ENCODE measurements around the gene PUM1.
"Not testable (repeated sequence)": the region's sequence is repeated elsewhere in the genome, so short reads cannot be mapped to it uniquely, and the experiment has no call there.

The PUM1 gene

GRCh38 chr1:30982431-30982830 is 83.1 kb downstream of the PUM1 start:
- Histone ChIP-seq H3K4me3 (ENCODE audit: insufficient read depth, low read depth, low read length) (no peak overlapping the region), H3K36me3 (ENCODE audit: control insufficient read depth, insufficient read depth, low read length) (peaks cover 22% of the 10 kb centered on the region)

GRCh38 chr1:30981172-30981571 is 84.3 kb downstream of the PUM1 start:
- H3K36me3 ChIP-seq (ENCODE audit: control insufficient read depth, insufficient read depth, low read length) = peaks cover 22% of the 10 kb centered on the region
- WGBS, 2 experiments = 97 to 98% methylated on average over 6 of the region's 6 CpGs
- no peak overlapping the region for H3K4me3 ChIP-seq (ENCODE audit: insufficient read depth, low read depth, low read length)
- no peak overlapping the region for H3K27ac ChIP-seq (ENCODE audit: insufficient read depth, low read depth, low read length, poor library complexity, severe bottlenecking)
- no peaks in the 10 kb centered on the region for H3K27me3 ChIP-seq (ENCODE audit: control insufficient read depth, insufficient read depth, low read length, poor library complexity, severe bottlenecking)
- no peaks in the 10 kb centered on the region for H3K4me1 ChIP-seq (ENCODE audit: control insufficient read depth, insufficient read depth, low read length)
- no peaks in the 10 kb centered on the region for H3K9me3 ChIP-seq (ENCODE audit: control insufficient read depth, low read length)

More at GRCh38 chr1:30982431-30982830, 83.1 kb downstream of the PUM1 start:
- Histone ChIP-seq H3K4me1 (ENCODE audit: control insufficient read depth, insufficient read depth, low read length) (no peaks in the 10 kb centered on the region), H3K9me3 (ENCODE audit: control insufficient read depth, low read length) (no peaks in the 10 kb centered on the region), H3K27ac (ENCODE audit: insufficient read depth, low read depth, low read length, poor library complexity, severe bottlenecking) (no peak overlapping the region), H3K27me3 (ENCODE audit: control insufficient read depth, insufficient read depth, low read length, poor library complexity, severe bottlenecking) (no peaks in the 10 kb centered on the region)

DNA sequence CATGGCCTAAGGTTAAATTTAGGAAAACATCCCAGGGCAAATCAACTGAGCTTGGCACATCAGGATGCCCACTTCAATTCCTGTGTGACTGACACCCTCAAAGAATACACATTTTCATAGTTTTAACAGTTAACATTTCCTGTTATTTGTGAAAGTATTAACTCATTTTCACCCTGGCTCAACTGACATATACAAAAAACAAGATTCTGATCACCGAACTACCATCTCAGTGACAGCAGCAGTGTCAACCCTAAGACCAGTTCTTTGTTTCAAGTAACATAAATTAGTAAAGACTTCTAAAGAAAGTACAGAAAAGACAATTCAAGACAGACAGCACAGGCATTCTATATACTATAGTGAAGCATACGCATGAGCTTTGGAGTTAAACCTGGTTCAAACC is 88.0 kb downstream of the PUM1 start:
- 89 to 100% methylated on average over 2 of the region's 2 CpGs for WGBS, 2 experiments
- Histone ChIP-seq H3K4me3 (ENCODE audit: insufficient read depth, low read depth, low read length) (no peak overlapping the region), H3K36me3 (ENCODE audit: control insufficient read depth, insufficient read depth, low read length) (peaks cover 29% of the 10 kb centered on the region), H3K27me3 (ENCODE audit: control insufficient read depth, insufficient read depth, low read length, poor library complexity, severe bottlenecking) (no peaks in the 10 kb centered on the region), H3K9me3 (ENCODE audit: control insufficient read depth, low read length) (no peaks in the 10 kb centered on the region), H3K4me1 (ENCODE audit: control insufficient read depth, insufficient read depth, low read length) (no peaks in the 10 kb centered on the region), H3K27ac (ENCODE audit: insufficient read depth, low read depth, low read length, poor library complexity, severe bottlenecking) (no peak overlapping the region)

GRCh38 chr1:30977105-30977504 is 88.4 kb downstream of the PUM1 start:
- Histone ChIP-seq H3K4me3 (ENCODE audit: insufficient read depth, low read depth, low read length) (no peak overlapping the region), H3K36me3 (ENCODE audit: control insufficient read depth, insufficient read depth, low read length) (peaks cover 25% of the 10 kb centered on the region), H3K27ac (ENCODE audit: insufficient read depth, low read depth, low read length, poor library complexity, severe bottlenecking) (no peak overlapping the region), H3K9me3 (ENCODE audit: control insufficient read depth, low read length) (no peaks in the 10 kb centered on the region), H3K4me1 (ENCODE audit: control insufficient read depth, insufficient read depth, low read length) (no peaks in the 10 kb centered on the region), H3K27me3 (ENCODE audit: control insufficient read depth, insufficient read depth, low read length, poor library complexity, severe bottlenecking) (no peaks in the 10 kb centered on the region)
- 94 to 96% methylated on average over 4 to 5 of the region's 5 CpGs for WGBS, 2 experiments

DNA sequence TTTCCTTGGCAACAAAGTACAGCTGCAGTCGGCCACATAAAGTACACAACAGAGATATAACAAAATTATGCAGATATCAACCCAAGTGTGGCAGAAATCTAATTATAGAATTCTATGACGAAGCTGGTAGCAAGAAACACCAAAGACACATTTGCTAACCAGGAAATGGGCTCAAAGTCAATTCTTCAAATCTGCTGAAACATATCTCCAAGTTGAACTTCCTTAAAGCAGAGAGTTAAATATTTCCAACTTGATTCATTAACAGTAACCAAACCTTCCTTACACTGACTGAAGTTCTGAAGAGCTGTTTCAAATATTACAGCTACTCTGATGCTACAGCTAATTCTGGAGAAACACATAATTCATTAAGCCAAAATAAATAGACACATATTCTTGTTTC is 89.4 kb downstream of the PUM1 start:
- Histone ChIP-seq H3K36me3 (ENCODE audit: control insufficient read depth, insufficient read depth, low read length) (peaks cover 22% of the 10 kb centered on the region), H3K27me3 (ENCODE audit: control insufficient read depth, insufficient read depth, low read length, poor library complexity, severe bottlenecking) (no peaks in the 10 kb centered on the region), H3K27ac (ENCODE audit: insufficient read depth, low read depth, low read length, poor library complexity, severe bottlenecking) (no peak overlapping the region), H3K9me3 (ENCODE audit: control insufficient read depth, low read length) (no peaks in the 10 kb centered on the region), H3K4me3 (ENCODE audit: insufficient read depth, low read depth, low read length) (no peak overlapping the region), H3K4me1 (ENCODE audit: control insufficient read depth, insufficient read depth, low read length) (no peaks in the 10 kb centered on the region)
- 96 to 98% methylated on average over 2 of the region's 2 CpGs for WGBS, 2 experiments

- Histone ChIP-seq H3K9me3 (ENCODE audit: control insufficient read depth, low read length) (no peaks in the 10 kb centered on the region), H3K27me3 (ENCODE audit: control insufficient read depth, insufficient read depth, low read length, poor library complexity, severe bottlenecking) (no peaks in the 10 kb centered on the region), H3K36me3 (ENCODE audit: control insufficient read depth, insufficient read depth, low read length) (peaks cover 22% of the 10 kb centered on the region), H3K4me3 (ENCODE audit: insufficient read depth, low read depth, low read length) (no peak overlapping the region), H3K4me1 (ENCODE audit: control insufficient read depth, insufficient read depth, low read length) (no peaks in the 10 kb centered on the region), H3K27ac (ENCODE audit: insufficient read depth, low read depth, low read length, poor library complexity, severe bottlenecking) (no peak overlapping the region)
- WGBS, 2 experiments = 92 to 97% methylated on average over 2 to 3 of the region's 3 CpGs
Observed at GRCh38 chr1:30975217-30975616, 90.3 kb downstream of the PUM1 start.

DNA sequence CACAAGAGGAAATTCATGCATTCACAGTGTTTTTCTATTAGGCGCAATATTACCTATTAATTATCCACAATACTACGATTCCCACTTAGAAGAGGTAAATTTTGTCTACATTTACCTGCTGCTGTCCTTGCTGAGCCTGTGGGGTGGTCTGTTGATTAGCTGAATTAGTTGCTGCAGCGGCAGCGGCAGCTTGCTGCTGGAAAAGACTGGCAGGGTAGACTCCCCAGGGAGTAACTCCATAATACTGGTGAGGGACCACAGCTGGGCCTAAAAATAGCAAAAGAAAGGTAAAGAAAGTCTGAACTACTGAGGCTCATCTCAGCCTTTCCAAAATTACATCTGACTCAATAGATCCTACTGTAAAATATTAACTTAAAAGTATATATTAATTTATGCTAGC is 91.0 kb downstream of the PUM1 start:
- WGBS, 2 experiments = 70 to 83% methylated on average over 4 of the region's 4 CpGs
- no peak overlapping the region for H3K27ac ChIP-seq (ENCODE audit: insufficient read depth, low read depth, low read length, poor library complexity, severe bottlenecking)
- H3K36me3 ChIP-seq (ENCODE audit: control insufficient read depth, insufficient read depth, low read length) = peaks cover 16% of the 10 kb centered on the region
- H3K4me3 ChIP-seq (ENCODE audit: insufficient read depth, low read depth, low read length) = no peak overlapping the region
- H3K27me3 ChIP-seq (ENCODE audit: control insufficient read depth, insufficient read depth, low read length, poor library complexity, severe bottlenecking) = no peaks in the 10 kb centered on the region
- H3K9me3 ChIP-seq (ENCODE audit: control insufficient read depth, low read length) = no peaks in the 10 kb centered on the region
- H3K4me1 ChIP-seq (ENCODE audit: control insufficient read depth, insufficient read depth, low read length) = no peaks in the 10 kb centered on the region

DNA sequence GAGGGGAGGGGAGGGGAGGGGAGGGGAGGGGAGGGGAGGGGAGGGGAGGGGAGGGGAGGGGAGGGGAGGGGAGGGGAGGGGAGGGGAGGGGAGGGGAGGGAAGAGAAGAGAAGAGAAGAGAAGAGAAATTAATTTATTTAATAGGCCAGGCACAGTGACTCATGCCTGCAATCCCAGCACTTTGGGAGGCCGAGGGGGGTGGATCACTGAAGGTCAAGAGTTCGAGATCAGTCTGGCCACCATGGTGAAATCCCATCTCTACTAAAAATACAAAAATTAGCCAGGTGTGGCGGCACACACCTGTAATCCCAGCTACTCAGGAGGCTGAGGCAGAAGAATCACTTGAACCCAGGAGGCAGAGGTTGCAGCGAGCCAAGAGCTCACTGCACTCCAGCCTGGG is 93.2 kb downstream of the PUM1 start:
- H3K36me3 ChIP-seq (ENCODE audit: control insufficient read depth, insufficient read depth, low read length) = peaks cover 15% of the 10 kb centered on the region
- H3K27me3 ChIP-seq (ENCODE audit: control insufficient read depth, insufficient read depth, low read length, poor library complexity, severe bottlenecking); H3K9me3 ChIP-seq (ENCODE audit: control insufficient read depth, low read length); H3K4me3 ChIP-seq (ENCODE audit: insufficient read depth, low read depth, low read length); H3K27ac ChIP-seq (ENCODE audit: insufficient read depth, low read depth, low read length, poor library complexity, severe bottlenecking); H3K4me1 ChIP-seq (ENCODE audit: control insufficient read depth, insufficient read depth, low read length): not testable (repeated sequence)
- WGBS, 2 experiments = 91 to 93% methylated on average over 4 of the region's 4 CpGs

- no peaks in the 10 kb centered on the region for H3K4me1 ChIP-seq (ENCODE audit: control insufficient read depth, insufficient read depth, low read length)
- peaks cover 19% of the 10 kb centered on the region for H3K36me3 ChIP-seq (ENCODE audit: control insufficient read depth, insufficient read depth, low read length)
- no peak overlapping the region for H3K27ac ChIP-seq (ENCODE audit: insufficient read depth, low read depth, low read length, poor library complexity, severe bottlenecking)
- H3K4me3 ChIP-seq (ENCODE audit: insufficient read depth, low read depth, low read length) = no peak overlapping the region
- H3K27me3 ChIP-seq (ENCODE audit: control insufficient read depth, insufficient read depth, low read length, poor library complexity, severe bottlenecking) = no peaks in the 10 kb centered on the region
- no peaks in the 10 kb centered on the region for H3K9me3 ChIP-seq (ENCODE audit: control insufficient read depth, low read length)
- 95 to 100% methylated on average over 2 of the region's 2 CpGs for WGBS, 2 experiments
Observed at GRCh38 chr1:30971496-30971895, 94.0 kb downstream of the PUM1 start.

- H3K27ac ChIP-seq (ENCODE audit: insufficient read depth, low read depth, low read length, poor library complexity, severe bottlenecking) = no peak overlapping the region
- H3K4me3 ChIP-seq (ENCODE audit: insufficient read depth, low read depth, low read length) = no peak overlapping the region
- H3K9me3 ChIP-seq (ENCODE audit: control insufficient read depth, low read length) = no peaks in the 10 kb centered on the region
- no peaks in the 10 kb centered on the region for H3K27me3 ChIP-seq (ENCODE audit: control insufficient read depth, insufficient read depth, low read length, poor library complexity, severe bottlenecking)
- H3K4me1 ChIP-seq (ENCODE audit: control insufficient read depth, insufficient read depth, low read length) = no peaks in the 10 kb centered on the region
- peaks cover 20% of the 10 kb centered on the region for H3K36me3 ChIP-seq (ENCODE audit: control insufficient read depth, insufficient read depth, low read length)
Observed at GRCh38 chr1:30969903-30970302, 95.6 kb downstream of the PUM1 start.

DNA sequence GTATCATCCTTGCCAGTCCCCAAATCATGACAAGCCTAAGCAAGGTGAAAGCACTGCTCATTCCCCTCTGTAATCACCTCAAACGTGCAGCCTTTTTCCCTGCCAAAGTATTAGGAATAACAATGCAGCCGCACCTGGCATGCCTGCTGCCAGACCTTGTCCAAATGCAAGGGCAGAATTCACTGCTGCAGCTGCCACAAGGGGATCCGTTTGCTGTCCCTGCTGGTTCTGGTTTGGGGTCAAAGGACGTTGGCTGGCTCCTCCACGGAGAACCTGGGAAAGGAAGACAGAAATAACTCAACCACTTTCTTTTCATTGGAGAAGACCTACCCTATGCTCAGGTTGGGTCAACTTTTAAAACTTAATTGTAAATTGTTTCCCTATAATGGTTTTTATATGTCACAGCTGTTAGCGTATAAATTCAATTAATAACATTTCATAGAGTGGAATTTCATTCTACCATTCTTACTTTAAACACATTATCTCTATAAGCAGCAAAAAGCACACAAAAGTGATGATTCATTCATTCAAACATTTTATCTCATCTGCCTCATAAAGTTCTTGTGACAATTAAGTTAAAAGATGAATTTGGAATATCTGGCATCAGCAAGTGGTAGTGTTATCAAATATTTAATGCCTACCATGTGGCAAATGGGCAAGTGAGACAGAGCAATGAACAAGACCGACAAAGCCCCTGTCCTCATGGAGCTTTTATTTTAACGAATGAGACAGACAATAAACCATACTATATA is 97.1 kb downstream of the PUM1 start:
- Histone ChIP-seq H3K4me3 (ENCODE audit: insufficient read depth, low read depth, low read length) (no peak overlapping the region), H3K9me3 (ENCODE audit: control insufficient read depth, low read length) (no peaks in the 10 kb centered on the region), H3K27me3 (ENCODE audit: control insufficient read depth, insufficient read depth, low read length, poor library complexity, severe bottlenecking) (no peaks in the 10 kb centered on the region), H3K4me1 (ENCODE audit: control insufficient read depth, insufficient read depth, low read length) (no peaks in the 10 kb centered on the region), H3K36me3 (ENCODE audit: control insufficient read depth, insufficient read depth, low read length) (peaks cover 25% of the 10 kb centered on the region), H3K27ac (ENCODE audit: insufficient read depth, low read depth, low read length, poor library complexity, severe bottlenecking) (no peak overlapping the region)
- WGBS, 2 experiments = 90 to 92% methylated on average over 7 of the region's 8 CpGs

Data from ectodermal cell (in vitro differentiated cells).